Kidney (tissue), 22 donors: Measurements from ENCODE around the gene GTSE1. TPM values are rescaled to one million over a fixed set of nuclear protein-coding genes. Genes with fewer than 3 reads are reported as not detected.

Experiments
- DNase-seq, 5 donors: peaks; one replicate each; pipeline ENCODE4 v3.0.0-alpha.2; 2013 to 2020
- FAIRE-seq: peaks from 2 replicates; lab custom pipeline; 2012; peaks lifted over from hg19 to GRCh38; lab: Jason Lieb, UNC
- H3K27ac ChIP-seq, 2 donors: one replicate each; pipeline ENCODE4 v1.7.0; 2013; ENCODE audit warnings: low read depth in 2 of 2, low read length in 2 of 2, inconsistent platforms in 1 of 2
- H3K27me3 ChIP-seq: one replicate; pipeline ENCODE4 v1.7.1; 2013; ENCODE audit warnings: low read length, inconsistent platforms; ENCODE audit not compliant: control insufficient read depth, insufficient read depth
- H3K36me3 ChIP-seq, 3 donors: one replicate each; pipeline versions ENCODE4 v1.7.0 to v1.7.1; 2013; ENCODE audit warnings: low read length in 3 of 3, control low read depth in 1 of 3, inconsistent platforms in 1 of 3; ENCODE audit not compliant: insufficient read depth in 3 of 3, control insufficient read depth in 2 of 3
- H3K4me1 ChIP-seq, 3 donors: one replicate each; pipeline versions ENCODE4 v1.7.0 to v1.7.1; 2013; ENCODE audit warnings: low read length in 3 of 3, inconsistent platforms in 1 of 3, low read depth in 1 of 3; ENCODE audit not compliant: control insufficient read depth in 2 of 3, insufficient read depth in 2 of 3
- H3K4me3 ChIP-seq, 3 donors: one replicate each; pipeline versions ENCODE4 v1.7.0 to v1.8.1; 2013; ENCODE audit warnings: low read length in 3 of 3, control low read depth in 1 of 3, inconsistent platforms in 1 of 3
- H3K9ac ChIP-seq, 3 donors: one replicate each; pipeline versions ENCODE4 v1.7.0 to v1.7.1; 2013; ENCODE audit warnings: low read length in 3 of 3, control low read depth in 1 of 3, inconsistent platforms in 1 of 3
- H3K9me3 ChIP-seq, 3 donors: one replicate each; pipeline versions ENCODE4 v1.7.0 to v1.7.1; 2013; ENCODE audit warnings: low read length in 3 of 3, control low read depth in 1 of 3, inconsistent platforms in 1 of 3; ENCODE audit not compliant: control insufficient read depth in 2 of 3, insufficient read depth in 1 of 3
- CTCF ChIP-seq: IDR thresholded peaks from 3 replicates; pipeline ENCODE4 v1.5.1; 2012; ENCODE audit warnings: mild to moderate bottlenecking, moderate library complexity, borderline replicate concordance; ENCODE audit not compliant: insufficient read depth; ENCODE audit errors: extremely low read depth
- intact Hi-C: fragments of 100-400 bp; cut with DNase I; formaldehyde crosslinking; loops from one replicate; pipeline ENCODE4 v1.11.1; 2022
- long read RNA-seq, 10 donors: library from polyadenylated mRNA in 1 of 10; unstranded in 1 of 10; transcript quantifications; one replicate each; pipeline ENCODE4 v2.0.0 and lab custom pipeline, GENCODE V29; 2021 to 2026
- polyA plus RNA-seq: library from polyadenylated mRNA; stranded (reverse); fragments of 350-450 nt; fragmentation: Illumina TruSeq; extraction: RNeasy Lipid Tissue Mini Kit (QIAGEN cat#74804); gene quantifications from one replicate; pipeline ENCODE4 v1.2.3, GENCODE V29; 2014; ENCODE audit warnings: low read depth, low replicate concordance; ENCODE audit not compliant: insufficient read depth
- total RNA-seq: library from RNA; stranded (reverse); fragmentation: NEBNext Ultra II Directional; extraction: Animal tissue kit (Norgen Biotek cat#: 25700); gene quantifications from one replicate; pipeline ENCODE4 v1.2.1, GENCODE V29; 2021
- donor health status: control.
- donor health status: control.
- donor health status: control.
- donor health status: control.
- donor health status: control.
- donor health status: DM: yes; HTN: yes; CAD: no.
- donor health status: Normal renal cell carcinoma (clear cell type).

Gene GTSE1
- total RNA-seq, result 0.94 TPM
- 0.41 TPM for polyA plus RNA-seq
- long read RNA-seq, donor 1, partial matches to known transcripts, result 0 of 2 reads
- long read RNA-seq, donor 1, other reads (novel, unspliced or antisense), result 0 of 2 reads
- long read RNA-seq, donor 2, result 0 reads
- long read RNA-seq, donor 3, partial matches to known transcripts, result 0 of 2 reads
- long read RNA-seq, donor 3, other reads (novel, unspliced or antisense), result 0 of 2 reads
- long read RNA-seq, donor 4, result 0 reads
- long read RNA-seq, donor 5, result 0 reads
- long read RNA-seq, donor 6, result 0 reads
- long read RNA-seq, donor 7, partial matches to known transcripts, result 1 of 1 reads
- long read RNA-seq, donor 7, other reads (novel, unspliced or antisense), result 0 of 1 reads
- long read RNA-seq, donor 8, partial matches to known transcripts, result 0 of 1 reads
- long read RNA-seq, donor 8, other reads (novel, unspliced or antisense), result 0 of 1 reads
- long read RNA-seq, donor 9, result 0 reads
- long read RNA-seq, donor 10, partial matches to known transcripts, result 9 of 9 reads
- long read RNA-seq, donor 10, other reads (novel, unspliced or antisense), result 0 of 9 reads

- no peaks in the 10 kb centered on the region for H3K27me3 ChIP-seq
- H3K9ac ChIP-seq, result peak within 1 kb of the TSS; percentile 41 to 86 (median 73)
- TF ChIP-seq CTCF, result peak; percentile 28
- peak within 1 kb of the TSS; percentile 58 to 85 (median 67) for H3K4me3 ChIP-seq
- H3K4me1 ChIP-seq, result peaks cover 0 to 6% (median 6%) of the 10 kb centered on the region in 3 donors
- peaks cover 0 to 11% (median 4%) of the 10 kb centered on the region in 3 donors for H3K36me3 ChIP-seq
- FAIRE-seq (peak; percentile 72), DNase-seq (peak; percentile 98 to 100 (median 98))
- intact Hi-C loops, result no loop called here
- H3K9me3 ChIP-seq, result no peaks in the 10 kb centered on the region
- H3K27ac ChIP-seq, result peak within 1 kb of the TSS; percentile 71 to 86
These were observed at the start of gene GTSE1 for GRCh38 chr22:46296257-46297150. Gene GTSE1, plus strand, starts transcription at chr22:46296870. Its CDS starts 531 bp downstream, at chr22:46297401.

- peak in 1 of 5 donors; percentile 36 for DNase-seq
- Histone ChIP-seq H3K27ac (no peak overlapping the region), H3K27me3 (no peaks in the 10 kb centered on the region), H3K4me1 (peaks cover 0 to 10% (median 0%) of the 10 kb centered on the region in 3 donors), H3K9ac (no peak overlapping the region), H3K4me3 (no peak overlapping the region), H3K36me3 (peaks cover 0 to 6% (median 0%) of the 10 kb centered on the region in 3 donors), H3K9me3 (no peaks in the 10 kb centered on the region)
- no peak for FAIRE-seq
- no peak for TF ChIP-seq CTCF
- intact Hi-C loops, result no loop called here
These were observed 49.2 kb upstream of the GTSE1 start for GRCh38 chr22:46247443-46247975.

- FAIRE-seq (no peak), DNase-seq (peak; percentile 90 to 97 (median 94))
- intact Hi-C loops, result no loop called here
- peaks cover 0 to 8% (median 0%) of the 10 kb centered on the region in 3 donors for H3K4me1 ChIP-seq
- H3K27me3 ChIP-seq, result no peaks in the 10 kb centered on the region
- TF ChIP-seq CTCF, result no peak
- H3K9ac ChIP-seq, result peak within 1 kb of the TSS; percentile 42 to 85 (median 63)
- no peaks in the 10 kb centered on the region for H3K9me3 ChIP-seq
- no peaks in the 10 kb centered on the region for H3K36me3 ChIP-seq
- H3K27ac ChIP-seq, result peak within 1 kb of the TSS; percentile 16 to 63
- H3K4me3 ChIP-seq, result peak within 1 kb of the TSS; percentile 57 to 77 (median 59)
These were observed 46.5 kb upstream of the GTSE1 start, which contains the start of gene CDPF1 for GRCh38 chr22:46250035-46250782. Gene CDPF1, minus strand, starts transcription at chr22:46250293. Its CDS starts 2,009 bp downstream, at chr22:46248284.
